Eye (tissue), 1 donor: ENCODE results near the gene CETP.
"Not testable (repeated sequence)": the region's sequence is repeated elsewhere in the genome, so short reads cannot be mapped to it uniquely, and the experiment has no call there.

Source experiments
- DNase-seq: peaks from one replicate; pipeline ENCODE4 v3.0.0-alpha.2; 2015

The CETP gene

GRCh38 chr16:56961851-56962281, at the start of gene CETP:
Gene CETP (plus strand): TSS chr16:56961950. CDS start chr16:56961980, 30 bp downstream.
- DNase-seq, result no peak

- DNase-seq, result no peak
Measured at GRCh38 chr16:56912746-56913708, 48.7 kb upstream of the CETP start.

- DNase-seq, result no peak
Measured at GRCh38 chr16:56914896-56915295, 46.9 kb upstream of the CETP start.

- DNase-seq, result peak; percentile 38
Measured at GRCh38 chr16:56915336-56916119, 46.2 kb upstream of the CETP start.

GRCh38 chr16:56916571-56917403, 45.0 kb upstream of the CETP start:
- DNase-seq, result no peak

- no peak for DNase-seq
Measured at GRCh38 chr16:56918467-56919012, 43.2 kb upstream of the CETP start.

- DNase-seq, result no peak
Measured at GRCh38 chr16:56919099-56919800, 42.5 kb upstream of the CETP start.

GRCh38 chr16:56921571-56921970, 40.2 kb upstream of the CETP start:
- no peak for DNase-seq

GRCh38 chr16:56923481-56924091, 38.2 kb upstream of the CETP start:
- DNase-seq, result no peak

GRCh38 chr16:56927471-56927870, 34.3 kb upstream of the CETP start:
- DNase-seq, result no peak

- DNase-seq, result no peak
Measured at GRCh38 chr16:56929639-56930038, 32.1 kb upstream of the CETP start.

GRCh38 chr16:56930486-56931270, 31.1 kb upstream of the CETP start:
- peak; percentile 71 for DNase-seq

- DNase-seq, result peak; percentile 88
Measured at GRCh38 chr16:56931271-56931891, 30.4 kb upstream of the CETP start.

GRCh38 chr16:56931892-56932720, 29.6 kb upstream of the CETP start, which contains the start of gene HERPUD1:
Gene HERPUD1 (plus strand): TSS chr16:56932142. CDS start chr16:56932245, 103 bp downstream.
- DNase-seq, result peak; percentile 99

GRCh38 chr16:56932721-56933619, 28.8 kb upstream of the CETP start:
- peak; percentile 78 for DNase-seq

- no peak for DNase-seq
Measured at GRCh38 chr16:56933828-56934598, 27.7 kb upstream of the CETP start.

- not testable (repeated sequence) for DNase-seq
Measured at GRCh38 chr16:56934599-56935145, 27.1 kb upstream of the CETP start.
